Fibroblast of villous mesenchyme (primary cell): ENCODE data around the gene GRIK2. TPM values are rescaled to one million over a fixed set of nuclear protein-coding genes. Genes with fewer than 3 reads are reported as not detected.

Experiments used
- DNase-seq: peaks from one replicate; pipeline ENCODE4 v3.0.0-alpha.2; 2010; ENCODE audit warnings: low read depth
- H3K4me3 ChIP-seq: 2 replicates; pipeline ENCODE4 v1.5.1; 2011; ENCODE audit warnings: low read depth, mild to moderate bottlenecking, low read length
- total RNA-seq: library from RNA; depleted of rRNA; stranded (reverse); fragments of >200 nt; gene quantifications from 2 replicates; pipeline ENCODE4 v1.2.3, GENCODE V29; 2012
- TF ChIP-seq, protein P1 (sequence below): IDR thresholded peaks from 2 replicates; pipeline ENCODE4 v1.5.1; 2012; ENCODE audit warnings: low read depth, mild to moderate bottlenecking, low read length; ENCODE audit not compliant: insufficient read depth

Gene GRIK2
- total RNA-seq, 1 donor, result 15.1 TPM

DNA sequence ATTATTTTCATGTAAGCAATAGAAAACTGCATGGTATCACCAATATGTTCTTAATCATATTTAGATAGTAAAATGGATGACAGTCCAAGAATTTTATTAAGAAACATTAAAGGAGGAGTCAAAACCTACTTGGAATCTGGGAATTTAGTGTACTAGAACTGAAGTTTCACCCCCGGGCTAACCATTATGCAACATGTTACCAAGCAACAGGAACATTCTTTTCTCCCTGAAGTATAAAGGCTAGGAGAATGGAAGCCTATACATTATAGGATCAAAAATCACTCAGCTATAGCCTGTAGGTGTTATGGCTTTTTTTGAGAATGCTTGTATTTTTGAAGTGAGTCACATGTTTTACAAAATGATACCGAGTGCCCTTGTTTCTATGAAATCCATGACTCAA is 538.3 kb downstream of the GRIK2 start:
- TF ChIP-seq, protein P1, sequence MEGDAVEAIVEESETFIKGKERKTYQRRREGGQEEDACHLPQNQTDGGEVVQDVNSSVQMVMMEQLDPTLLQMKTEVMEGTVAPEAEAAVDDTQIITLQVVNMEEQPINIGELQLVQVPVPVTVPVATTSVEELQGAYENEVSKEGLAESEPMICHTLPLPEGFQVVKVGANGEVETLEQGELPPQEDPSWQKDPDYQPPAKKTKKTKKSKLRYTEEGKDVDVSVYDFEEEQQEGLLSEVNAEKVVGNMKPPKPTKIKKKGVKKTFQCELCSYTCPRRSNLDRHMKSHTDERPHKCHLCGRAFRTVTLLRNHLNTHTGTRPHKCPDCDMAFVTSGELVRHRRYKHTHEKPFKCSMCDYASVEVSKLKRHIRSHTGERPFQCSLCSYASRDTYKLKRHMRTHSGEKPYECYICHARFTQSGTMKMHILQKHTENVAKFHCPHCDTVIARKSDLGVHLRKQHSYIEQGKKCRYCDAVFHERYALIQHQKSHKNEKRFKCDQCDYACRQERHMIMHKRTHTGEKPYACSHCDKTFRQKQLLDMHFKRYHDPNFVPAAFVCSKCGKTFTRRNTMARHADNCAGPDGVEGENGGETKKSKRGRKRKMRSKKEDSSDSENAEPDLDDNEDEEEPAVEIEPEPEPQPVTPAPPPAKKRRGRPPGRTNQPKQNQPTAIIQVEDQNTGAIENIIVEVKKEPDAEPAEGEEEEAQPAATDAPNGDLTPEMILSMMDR, result no peak
- DNase-seq, result peak; percentile 13
- no peak overlapping the region for H3K4me3 ChIP-seq

DNA sequence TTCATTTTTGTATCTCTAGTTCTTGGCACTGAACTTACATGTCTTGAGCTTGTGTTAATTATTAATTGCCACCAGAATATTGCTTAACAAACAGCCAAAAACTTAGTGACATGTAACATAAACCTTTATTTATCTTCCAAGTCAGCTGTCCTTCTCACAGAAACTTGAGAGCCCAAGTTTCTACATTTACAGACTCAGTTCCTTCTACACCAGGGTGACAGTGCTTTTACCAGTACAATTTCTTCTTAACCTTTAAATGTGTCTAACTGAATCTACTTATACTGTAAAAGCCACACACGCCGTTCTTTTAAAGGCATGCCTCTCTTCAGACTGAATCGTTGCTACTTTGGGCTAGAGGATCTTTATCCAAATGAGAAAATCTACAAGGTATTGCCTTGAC is 539.2 kb downstream of the GRIK2 start:
- DNase-seq, result no peak
- TF ChIP-seq, protein P1, result no peak
- no peak overlapping the region for H3K4me3 ChIP-seq

DNA sequence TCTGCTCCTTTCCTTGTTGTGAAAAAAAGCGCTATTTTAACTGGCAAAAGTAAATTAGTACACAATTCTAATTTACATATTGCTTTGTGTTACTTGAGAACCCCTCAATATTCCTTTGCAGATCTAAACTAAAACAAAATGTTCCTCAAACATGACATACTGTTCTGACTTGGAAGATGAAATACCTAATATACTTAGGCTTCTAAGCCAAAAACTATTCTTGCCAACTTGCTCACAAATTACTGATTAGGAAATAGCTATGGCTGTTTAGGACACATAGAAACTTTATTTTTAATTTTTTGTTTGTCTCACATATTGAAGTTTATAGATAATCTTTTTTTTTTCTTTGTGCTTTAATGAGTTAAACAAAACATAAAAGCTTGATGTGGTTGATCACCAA is 542.2 kb downstream of the GRIK2 start:
- TF ChIP-seq, protein P1, result no peak
- no peak for DNase-seq
- no peak overlapping the region for H3K4me3 ChIP-seq

DNA sequence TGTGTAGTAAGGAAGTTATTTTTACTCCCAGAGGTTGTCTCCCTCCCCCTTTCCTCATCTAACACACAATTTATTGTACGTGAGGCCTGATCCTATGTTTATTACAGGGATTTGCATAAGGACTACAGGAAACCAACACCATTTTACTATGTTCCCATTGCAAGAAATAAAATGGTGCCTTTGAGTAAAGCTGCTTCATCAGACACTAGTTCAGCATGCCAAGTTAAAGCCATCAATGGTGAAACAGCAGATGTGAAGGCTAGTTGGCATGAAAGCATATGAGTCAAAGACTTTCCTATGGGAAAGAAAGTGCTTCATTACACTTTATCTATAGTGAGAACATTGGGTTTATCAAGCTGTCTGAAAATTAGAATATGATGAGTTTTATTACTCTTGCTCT is 543.0 kb downstream of the GRIK2 start:
- no peak for DNase-seq
- TF ChIP-seq, protein P1, result no peak

DNA sequence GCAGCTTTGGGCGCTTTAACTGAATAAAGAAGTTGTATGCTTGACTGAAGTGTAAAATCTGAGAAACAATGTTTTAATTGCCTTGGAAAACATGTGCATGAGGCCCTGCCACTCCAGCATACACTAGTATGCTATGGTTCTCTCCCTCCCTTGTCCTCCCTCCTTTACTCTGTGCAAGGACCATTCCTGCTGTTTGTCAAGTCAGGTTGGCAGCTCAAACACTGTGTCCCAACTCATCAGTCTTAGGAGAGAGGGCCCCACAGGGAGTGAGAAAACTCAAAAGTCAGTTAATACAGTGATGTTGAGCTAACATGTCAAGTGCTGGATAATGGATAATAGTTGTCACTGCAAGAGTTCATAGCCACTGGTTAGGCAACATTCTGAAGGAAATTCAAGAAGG is 543.6 kb downstream of the GRIK2 start:
- TF ChIP-seq, protein P1, result no peak
- H3K4me3 ChIP-seq, result no peak overlapping the region
- no peak for DNase-seq

More for the DNA sequence above, 543.0 kb downstream of the GRIK2 start:
- H3K4me3 ChIP-seq, result no peak overlapping the region

DNA sequence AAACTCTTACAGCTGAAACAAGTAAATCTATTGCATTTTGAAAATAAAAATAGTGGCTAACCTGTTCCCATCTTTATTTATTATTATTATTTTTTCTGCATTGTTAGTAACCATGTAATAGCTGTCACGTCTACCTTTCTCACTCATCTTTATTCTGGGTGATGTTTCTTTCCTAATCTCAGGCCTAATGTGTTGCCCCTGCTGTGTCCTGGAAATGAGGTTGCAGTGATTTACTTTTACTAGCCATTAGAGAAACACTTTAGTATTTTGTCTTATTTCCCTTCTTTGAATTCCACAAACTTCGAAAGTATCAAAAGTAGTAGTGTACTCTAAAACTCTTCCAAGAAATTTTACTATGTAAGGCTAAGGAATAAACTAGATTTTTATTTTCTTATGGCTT is 546.9 kb downstream of the GRIK2 start:
- DNase-seq, result no peak
- TF ChIP-seq, protein P1, result no peak
- no peak overlapping the region for H3K4me3 ChIP-seq

DNA sequence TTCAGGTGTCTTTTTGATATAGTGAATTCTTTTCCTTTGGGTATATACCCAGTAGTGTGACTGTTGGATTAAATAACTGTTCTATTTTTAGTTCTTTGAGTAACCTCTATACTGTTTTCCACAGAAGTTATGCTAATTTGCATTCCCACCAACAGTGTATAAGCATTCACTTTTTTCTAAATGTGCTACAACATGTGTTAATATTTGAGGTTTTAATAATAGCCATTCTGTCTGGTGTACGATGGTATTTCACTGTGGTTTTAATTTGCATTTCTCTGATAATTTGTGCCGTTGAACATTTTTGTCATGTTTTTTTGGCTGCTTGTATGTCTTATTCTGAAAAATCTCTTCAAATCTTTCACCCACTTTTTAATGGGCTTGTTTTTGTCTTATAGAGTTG is 563.5 kb downstream of the GRIK2 start:
- H3K4me3 ChIP-seq, result no peak overlapping the region
- TF ChIP-seq, protein P1, result no peak
- no peak for DNase-seq
